Stimulated activated CD8-positive, alpha-beta memory T cell treated with anti-CD3 and anti-CD28 coated beads, Interleukin-7, amount 100 ng/mL, for 1 hour (primary cell): Measurements from ENCODE around the gene JPH4.
"Not testable (repeated sequence)": the region's sequence is repeated elsewhere in the genome, so short reads cannot be mapped to it uniquely, and the experiment has no call there.

Experiments
- DNase-seq, 2 donors: peaks; one replicate each; pipeline ENCODE4 v3.0.0-alpha.2; 2020; ENCODE audit warnings: low read depth in 2 of 2

JPH4 gene

GRCh38 chr14:23547924-23548323 lies 30.7 kb downstream of the JPH4 start:
- no peak for DNase-seq

DNA sequence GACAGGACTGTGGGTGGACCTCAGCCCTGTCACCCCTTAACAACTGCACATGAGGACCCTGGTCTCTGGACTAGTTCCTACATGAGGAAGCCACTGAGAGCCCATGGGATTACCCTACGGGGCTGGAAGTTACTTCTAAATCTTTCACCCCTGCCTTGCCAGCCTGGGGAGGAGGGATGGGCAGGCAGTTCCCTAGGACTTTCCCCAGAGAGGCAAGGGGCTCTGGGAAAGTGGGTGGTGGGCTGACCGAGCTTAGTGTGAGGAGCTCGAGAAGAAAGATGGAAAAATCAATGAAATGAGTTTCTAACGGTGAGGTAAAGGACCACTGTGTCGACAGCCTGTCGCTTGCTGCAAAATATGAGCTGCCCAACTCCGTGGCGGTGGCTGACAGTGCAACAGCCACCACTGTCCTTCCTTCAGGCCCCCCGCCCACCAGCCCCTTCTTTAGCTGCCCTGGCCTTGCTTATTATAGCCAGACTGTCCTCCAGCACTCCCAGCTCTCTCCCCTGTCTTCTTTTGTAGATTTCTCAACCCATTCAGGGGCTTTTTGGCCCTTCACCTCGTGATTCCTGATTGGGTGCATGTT lies 32.0 kb downstream of the JPH4 start:
- no peak for DNase-seq

- no peak for DNase-seq
These were observed 32.7 kb downstream of the JPH4 start for GRCh38 chr14:23545740-23546365.

- no peak for DNase-seq
These were observed 33.8 kb downstream of the JPH4 start for GRCh38 chr14:23544511-23545447.

DNA sequence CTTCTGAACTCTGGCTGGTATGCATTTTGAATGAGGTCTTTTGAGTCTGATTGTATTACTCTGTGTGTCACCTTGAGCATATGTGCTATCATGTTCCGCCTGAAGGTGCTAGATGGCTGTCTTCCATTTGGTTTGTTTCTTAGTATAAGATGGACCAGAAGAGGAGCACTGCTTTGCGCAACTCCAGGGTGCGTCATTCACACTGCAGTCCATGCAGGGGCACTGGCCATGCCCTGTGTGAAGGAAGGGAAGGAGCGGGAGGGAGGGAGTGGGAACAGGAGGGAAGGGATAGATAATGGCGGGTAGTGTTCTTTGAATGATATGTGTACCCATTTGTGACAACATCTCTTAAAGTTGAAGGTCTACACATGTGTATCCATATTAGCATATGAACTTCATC lies 35.2 kb downstream of the JPH4 start:
- DNase-seq = no peak

DNA sequence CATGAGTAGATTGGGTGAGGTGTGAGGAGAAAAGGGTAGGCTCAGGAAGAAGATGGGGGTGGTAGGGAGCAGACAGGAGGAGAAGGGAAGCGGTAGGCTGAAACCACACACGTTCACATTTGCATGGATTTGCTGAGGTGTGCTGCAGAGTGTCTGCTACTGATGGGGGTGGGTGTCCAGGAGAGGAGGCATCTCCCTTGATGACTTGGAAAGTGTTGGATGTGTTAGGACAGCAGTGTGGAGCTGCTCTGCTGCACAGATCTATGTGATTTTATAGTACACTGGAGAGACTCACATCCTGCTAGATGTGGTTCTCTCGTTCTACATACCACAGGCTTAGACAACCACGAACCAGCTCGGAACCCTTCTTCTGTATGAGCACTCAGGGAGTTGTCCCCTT lies 36.3 kb downstream of the JPH4 start:
- DNase-seq = no peak

DNA sequence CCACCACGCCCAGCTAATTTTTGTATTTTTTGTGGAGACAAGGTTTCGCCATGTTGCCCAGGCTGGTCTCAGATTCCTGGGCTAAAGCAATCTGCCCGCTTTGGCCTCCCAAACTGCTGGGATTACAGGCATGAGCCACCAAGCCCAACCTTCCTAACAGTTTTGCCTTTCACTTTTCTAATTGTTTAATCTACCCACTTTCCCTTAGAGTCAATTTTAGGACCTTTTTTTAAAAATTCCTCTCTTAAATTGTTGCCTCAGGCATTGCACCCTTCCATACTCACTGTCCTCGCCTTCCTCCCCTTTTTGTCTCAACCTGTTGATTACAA lies 38.5 kb downstream of the JPH4 start:
- no peak for DNase-seq

GRCh38 chr14:23539248-23540140 lies 39.1 kb downstream of the JPH4 start:
- DNase-seq = no peak

DNA sequence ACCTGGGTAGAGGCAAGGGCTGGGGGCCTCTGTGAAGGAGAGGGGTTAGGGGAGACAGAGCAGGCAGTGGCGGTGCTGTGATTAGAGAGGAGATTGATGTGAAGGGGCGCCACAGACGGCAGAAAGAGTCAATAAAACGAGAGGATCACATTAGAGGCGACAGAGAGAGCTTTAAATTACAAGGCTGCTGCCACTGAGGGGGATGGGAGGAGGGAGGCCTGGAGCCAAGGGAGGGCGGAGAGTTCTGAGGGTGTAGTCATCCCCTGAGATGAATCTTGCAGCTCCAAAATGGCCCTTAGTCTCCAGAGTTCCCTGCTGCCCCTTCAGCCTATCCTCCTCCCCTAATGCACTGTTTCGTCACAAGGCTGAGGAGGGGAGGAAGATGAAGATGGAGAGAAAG lies 39.8 kb downstream of the JPH4 start:
- no peak for DNase-seq

DNA sequence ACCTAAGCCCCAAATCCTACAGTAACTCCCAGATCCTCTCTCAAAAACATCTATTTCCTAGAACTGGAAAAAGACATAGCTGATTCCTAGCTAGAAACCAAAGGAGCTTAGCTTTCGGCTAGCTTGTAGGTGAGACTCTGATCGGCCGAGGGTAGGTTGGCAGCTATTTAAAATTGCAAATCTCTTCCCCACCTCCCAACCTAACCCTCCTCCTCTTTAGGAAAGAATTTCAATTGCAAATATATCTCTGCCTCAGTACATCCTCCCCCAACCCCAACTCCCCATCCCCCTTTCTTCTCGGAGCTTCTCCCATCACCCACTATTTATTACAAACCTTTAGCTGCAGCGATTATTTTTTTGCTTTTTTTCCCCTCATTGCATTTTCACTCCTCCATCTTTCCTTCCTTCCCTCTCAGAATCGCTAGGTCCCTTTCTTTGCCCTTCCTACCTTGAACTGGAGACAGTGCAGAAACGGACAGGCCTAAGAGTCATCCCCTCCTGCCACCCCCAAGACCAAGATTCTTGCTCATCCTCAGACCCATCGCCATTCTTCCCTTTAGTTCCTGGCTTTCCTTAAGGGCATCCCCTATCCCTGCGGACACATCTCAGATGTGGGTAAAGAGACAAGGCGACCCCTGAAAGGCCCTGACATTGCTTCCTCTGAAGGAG lies 40.4 kb downstream of the JPH4 start:
- no peak for DNase-seq

DNA sequence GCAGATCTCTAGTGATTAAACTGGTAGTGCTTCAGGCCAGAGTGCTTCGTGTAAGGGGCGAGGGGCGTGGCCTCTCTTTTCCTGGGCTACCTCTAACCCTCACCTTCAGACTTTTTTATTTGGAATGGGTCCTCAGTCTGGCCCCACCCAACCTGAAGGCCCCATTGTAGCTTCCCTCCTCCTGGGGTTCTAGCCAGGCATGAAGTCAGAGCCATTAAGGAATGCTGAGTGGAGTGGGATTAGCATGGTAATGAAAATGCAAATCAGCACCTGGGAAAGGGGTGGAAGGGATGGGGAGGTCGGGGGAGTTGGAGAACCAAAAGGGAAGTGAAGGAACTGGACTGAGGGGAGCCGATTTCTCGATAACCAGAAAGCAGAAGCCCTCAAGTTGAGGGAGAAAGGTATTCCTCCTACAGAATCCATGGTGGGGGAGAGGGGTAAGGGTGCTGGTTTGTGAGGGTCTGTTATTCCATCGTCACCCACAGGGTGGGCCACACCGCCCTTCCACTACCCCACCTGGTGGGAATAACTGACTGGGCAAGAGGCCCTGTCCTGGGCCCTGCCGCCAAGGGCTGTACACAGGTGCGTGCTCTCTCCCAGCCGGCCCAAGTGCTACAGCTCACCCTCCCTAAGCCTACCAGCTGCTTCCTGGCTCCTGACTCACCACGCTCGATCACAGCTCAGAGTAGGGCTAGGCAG lies 41.1 kb downstream of the JPH4 start:
- no peak for DNase-seq

DNA sequence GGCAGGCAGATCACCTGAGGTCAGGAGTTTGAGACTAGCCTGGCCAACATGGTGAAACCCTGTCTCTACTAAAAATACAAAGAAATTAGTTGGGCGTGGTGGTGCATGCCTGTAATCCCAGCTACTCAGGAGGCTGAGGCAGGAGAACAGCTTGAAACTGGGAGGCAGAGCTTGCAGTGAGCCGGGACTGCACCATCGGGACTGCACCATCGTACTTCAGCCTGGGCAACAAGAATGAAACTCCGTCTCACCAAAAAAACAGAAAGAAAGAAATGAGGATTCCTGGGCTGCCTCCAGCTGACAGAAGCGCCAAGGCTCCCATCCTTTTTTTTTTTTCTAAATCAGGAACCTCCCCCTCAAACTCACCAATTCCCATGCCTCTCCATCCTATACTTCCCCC lies 41.7 kb downstream of the JPH4 start:
- DNase-seq = not testable (repeated sequence)

GRCh38 chr14:23536494-23536893 lies 42.1 kb downstream of the JPH4 start:
- no peak for DNase-seq

DNA sequence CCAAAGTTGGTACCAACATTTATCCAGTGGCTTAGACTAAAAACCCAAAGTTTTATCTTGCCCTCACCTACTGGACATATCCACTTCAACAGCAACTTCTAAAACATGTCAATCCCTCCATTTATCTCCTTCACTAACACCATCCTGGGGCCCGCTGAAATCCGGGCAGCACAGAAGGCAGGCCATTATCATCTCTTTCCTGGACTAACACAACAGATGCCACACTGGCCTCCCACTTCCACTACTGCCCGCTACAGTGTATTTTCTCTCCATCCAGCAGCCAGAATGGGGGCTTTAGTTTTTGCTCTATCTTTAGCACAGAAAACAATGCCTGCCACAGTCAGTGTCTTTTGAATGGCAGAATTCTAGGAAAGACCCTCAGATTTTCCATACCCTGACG lies 42.6 kb downstream of the JPH4 start:
- no peak for DNase-seq

GRCh38 chr14:23533652-23534435 lies 44.7 kb downstream of the JPH4 start:
- DNase-seq = no peak

GRCh38 chr14:23532658-23533057 lies 45.9 kb downstream of the JPH4 start:
- DNase-seq = no peak

GRCh38 chr14:23531391-23531790 lies 47.2 kb downstream of the JPH4 start:
- no peak for DNase-seq

- DNase-seq = no peak
These were observed 48.1 kb downstream of the JPH4 start for GRCh38 chr14:23530375-23531055.

GRCh38 chr14:23529016-23529415 lies 49.6 kb downstream of the JPH4 start:
- no peak for DNase-seq
